NCI-H1092 treated with DMSO at 0.1 percent for 48 hours (cell line): ENCODE data around the gene C14orf119.

ENCODE experiments used
- DNase-seq: peaks from one replicate; lab custom pipeline; 2025; lab: John Stamatoyannopoulos, UW

C14orf119 gene

GRCh38 chr14:23095196-23096108 is at the start of gene C14orf119:
C14orf119 (plus strand) TSS chr14:23095505; CDS start chr14:23097659, 2,154 bp downstream.
- no peak for DNase-seq

- no peak for DNase-seq
These were observed 48.2 kb upstream of the C14orf119 start for GRCh38 chr14:23047034-23047634.

GRCh38 chr14:23047751-23048693 is 47.3 kb upstream of the C14orf119 start:
- DNase-seq, result no peak

DNA sequence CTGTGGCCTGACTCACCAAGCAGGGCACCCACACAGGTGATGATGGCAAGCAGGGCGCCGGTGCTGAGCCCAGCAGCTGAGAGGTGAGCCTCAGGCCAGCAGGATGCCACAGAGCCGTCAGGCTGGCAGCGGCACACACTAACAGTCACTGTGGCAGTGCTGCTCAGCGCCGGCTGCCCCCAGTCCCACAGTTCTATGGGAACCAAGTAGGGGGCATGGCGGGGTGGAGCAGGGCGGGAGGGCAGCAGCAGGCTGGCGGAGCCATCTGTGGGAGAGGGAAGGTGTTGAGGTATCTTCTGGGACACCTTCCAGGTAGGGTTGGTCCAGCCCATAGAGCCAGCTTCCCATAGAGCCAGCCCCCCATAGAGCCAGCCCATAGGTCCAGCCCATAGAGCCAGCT is 46.3 kb upstream of the C14orf119 start:
- DNase-seq, result no peak

GRCh38 chr14:23051141-23052057 is 43.9 kb upstream of the C14orf119 start:
- DNase-seq, result no peak

GRCh38 chr14:23052182-23052623 is 43.1 kb upstream of the C14orf119 start:
- no peak for DNase-seq

DNA sequence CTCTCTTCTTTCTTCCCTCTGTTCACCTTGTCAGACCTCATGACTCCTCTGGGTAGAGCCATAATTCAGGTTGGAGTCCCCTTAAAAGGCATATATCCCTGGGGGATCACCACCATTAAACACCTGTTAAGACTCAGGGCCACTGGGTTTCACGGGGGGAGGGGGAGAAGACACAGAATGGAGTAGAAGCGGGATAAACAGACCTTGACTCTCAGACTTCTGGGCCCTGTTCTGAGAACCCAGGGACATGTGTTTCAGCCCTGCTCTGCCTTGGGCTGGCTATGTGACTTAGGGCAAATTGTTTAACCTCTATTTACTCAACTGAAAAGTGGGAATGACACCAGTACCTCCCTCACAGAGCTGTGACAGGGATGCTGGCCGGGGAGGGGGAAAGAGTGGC is 42.6 kb upstream of the C14orf119 start:
- no peak for DNase-seq

DNA sequence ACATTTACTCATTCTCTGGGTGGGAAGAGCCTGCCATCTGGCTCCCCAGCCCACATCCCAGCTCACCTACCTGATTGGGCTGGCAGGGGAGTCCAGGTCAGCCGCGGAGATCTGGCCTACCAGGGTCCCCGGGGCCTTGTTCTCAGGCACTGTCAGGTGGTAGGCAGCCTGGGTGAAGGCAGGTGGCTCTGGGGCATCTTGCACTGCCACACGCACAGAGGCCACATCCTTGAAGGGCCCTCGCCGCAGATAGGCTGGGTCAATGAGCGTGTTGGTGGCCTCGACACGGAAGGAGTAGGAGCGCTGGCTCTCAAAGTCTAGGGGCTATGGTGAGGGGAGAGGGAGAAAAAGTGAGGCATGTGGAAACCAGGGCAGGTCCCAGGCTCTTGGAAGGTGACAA is 41.9 kb upstream of the C14orf119 start:
- no peak for DNase-seq

- no peak for DNase-seq
These were observed 41.1 kb upstream of the C14orf119 start for GRCh38 chr14:23054000-23054811.

DNA sequence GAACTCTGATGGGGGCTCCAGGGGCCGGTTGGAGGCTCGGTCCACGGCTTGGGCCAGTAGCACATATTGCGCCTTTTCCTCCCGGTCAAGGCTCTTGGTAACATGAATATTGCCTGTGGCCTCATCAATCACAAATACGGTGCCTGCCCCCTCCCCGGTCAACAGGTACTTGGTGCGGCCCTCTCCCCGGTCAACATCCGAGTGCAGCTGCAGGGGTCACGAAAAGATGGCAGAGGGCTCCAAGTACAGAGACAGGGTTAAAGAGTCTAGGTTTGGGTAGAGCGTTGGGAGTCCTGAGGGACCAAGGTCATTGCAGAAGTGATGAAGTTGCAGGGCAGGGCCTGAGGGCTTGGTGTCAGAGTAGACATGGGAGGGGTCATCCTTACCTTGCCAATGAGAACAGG is 40.2 kb upstream of the C14orf119 start:
- no peak for DNase-seq

GRCh38 chr14:23055621-23056144 is 39.6 kb upstream of the C14orf119 start:
- no peak for DNase-seq

DNA sequence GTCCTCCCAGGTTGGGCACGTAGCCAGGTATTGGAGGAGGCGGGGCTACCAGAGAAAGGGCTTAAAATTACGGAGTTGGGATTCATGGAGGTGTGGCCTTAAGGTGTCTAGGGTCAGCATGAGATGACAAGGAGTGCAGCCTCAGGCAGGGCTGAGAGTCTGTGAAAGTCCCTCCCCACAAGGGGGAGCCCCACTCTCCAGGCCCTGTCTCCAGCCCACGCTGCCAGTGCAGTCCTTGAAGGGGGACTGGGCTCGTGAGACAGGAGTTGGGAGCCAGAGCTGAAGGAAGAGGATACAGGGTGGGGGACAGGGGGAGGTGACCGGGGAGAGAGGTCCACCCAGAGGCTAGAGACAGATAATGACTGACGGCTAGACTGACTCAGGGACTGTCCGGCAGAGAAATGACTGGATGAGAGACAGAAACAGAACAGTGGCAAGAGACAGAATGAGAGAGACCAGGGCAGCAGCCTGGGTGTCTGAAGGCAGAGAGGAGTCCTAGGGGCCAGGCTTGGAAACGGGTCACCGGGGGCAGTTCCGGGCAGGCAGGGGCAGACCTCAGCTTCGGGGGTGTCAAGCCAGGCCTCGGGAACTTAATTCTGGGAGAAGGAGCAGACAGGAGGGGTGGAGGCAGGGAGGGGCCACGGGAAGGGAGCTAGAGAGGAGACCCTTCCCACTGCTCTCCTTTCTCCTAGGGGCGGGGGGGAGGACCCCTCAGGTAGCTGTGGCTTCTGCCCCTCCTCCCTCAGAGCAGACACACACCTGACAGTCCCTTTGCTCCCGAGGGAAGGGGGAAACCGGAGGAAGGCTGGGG is 39.0 kb upstream of the C14orf119 start:
- DNase-seq, result no peak

GRCh38 chr14:23056956-23057756 is 38.1 kb upstream of the C14orf119 start, which contains the start of gene CDH24:
CDH24 (minus strand) TSS chr14:23057520; CDS start chr14:23055733, 1,787 bp downstream.
- DNase-seq, result no peak

GRCh38 chr14:23057757-23058653 is 37.3 kb upstream of the C14orf119 start:
- no peak for DNase-seq

GRCh38 chr14:23058654-23059504 is 36.4 kb upstream of the C14orf119 start:
- no peak for DNase-seq
